ENCODE measurements around the gene DDO. TPM values are rescaled to one million over a fixed set of nuclear protein-coding genes. Genes with fewer than 3 reads are reported as not detected.
A peak's percentile ranks its signal among the peaks of the same experiment; 100 is the strongest.

DDO gene
- total and polyA plus RNA-seq, 8 donors: 0.40 to 4.1 (median 1.2) TPM; not detected in 3

GRCh38 chr6:110357298-110357663 is 58.1 kb downstream of the DDO start:
- Histone ChIP-seq H3K27me3 (peaks cover 0 to 30% (median 20%) of the 10 kb centered on the region in 3 donors), H3K36me3 (no peaks in the 10 kb centered on the region), H3K9me3 (no peaks in the 10 kb centered on the region), H3K4me1 (peaks cover 6 to 50% (median 20%) of the 10 kb centered on the region in 4 donors), H3K27ac (peak overlapping the region; percentile 28 to 92 (median 83)), H3K4me3 (peak overlapping the region; percentile 58 to 63 (median 60))
- TF ChIP-seq CTCF (IDR thresholded peaks at IDR 0.05) (no peak), POLR2A (IDR thresholded peaks at IDR 0.05) (no peak), POLR2AphosphoS5 (IDR thresholded peaks at IDR 0.05) (no peak), EP300 (IDR thresholded peaks at IDR 0.05) (no peak)
- WGBS, 5 donors: 37 to 53% (median 46%) methylated on average over 14 of the region's 14 CpGs
- no peak for DNase-seq
- intact Hi-C loops (cut with DNase I; ENCODE audit: low total_unique reads): no loop called here

GRCh38 chr6:110356778-110357177 is 58.6 kb downstream of the DDO start:
- DNase-seq: no peak
- intact Hi-C loops (cut with DNase I; ENCODE audit: low total_unique reads): no loop called here
- Histone ChIP-seq H3K27me3 (peaks cover 0 to 30% (median 20%) of the 10 kb centered on the region in 3 donors), H3K4me1 (peaks cover 6 to 50% (median 20%) of the 10 kb centered on the region in 4 donors), H3K4me3 (peak overlapping the region; percentile 58 to 63 (median 60)), H3K36me3 (no peaks in the 10 kb centered on the region), H3K27ac (peak overlapping the region in 4 of 5 donors; percentile 78 to 92 (median 84)), H3K9me3 (no peaks in the 10 kb centered on the region)
- 72 to 85% (median 75%) methylated on average over 15 of the region's 15 CpGs for WGBS, 5 donors
- TF ChIP-seq CTCF (IDR thresholded peaks at IDR 0.05): no peak
- TF ChIP-seq EP300 (IDR thresholded peaks at IDR 0.05): no peak
- TF ChIP-seq POLR2AphosphoS5 (IDR thresholded peaks at IDR 0.05): no peak
- TF ChIP-seq POLR2A (IDR thresholded peaks at IDR 0.05): no peak

- peak overlapping the region in 4 of 5 donors; percentile 78 to 92 (median 84) for H3K27ac ChIP-seq
- WGBS, 5 donors: 57 to 81% (median 70%) methylated on average over 2 of the region's 2 CpGs
- peaks cover 0 to 30% (median 20%) of the 10 kb centered on the region in 3 donors for H3K27me3 ChIP-seq
- intact Hi-C loops (cut with DNase I; ENCODE audit: low total_unique reads): no loop called here
- H3K4me3 ChIP-seq: no peak overlapping the region
- H3K36me3 ChIP-seq: no peaks in the 10 kb centered on the region
- TF ChIP-seq POLR2AphosphoS5 (IDR thresholded peaks at IDR 0.05): no peak
- peaks cover 6 to 50% (median 20%) of the 10 kb centered on the region in 4 donors for H3K4me1 ChIP-seq
- H3K9me3 ChIP-seq: no peaks in the 10 kb centered on the region
- DNase-seq: no peak
These were observed 59.6 kb downstream of the DDO start for GRCh38 chr6:110355727-110356126.

- Histone ChIP-seq H3K4me1 (peaks cover 6 to 50% (median 20%) of the 10 kb centered on the region in 4 donors), H3K27ac (peak overlapping the region in 4 of 5 donors; percentile 16 to 92 (median 56)), H3K4me3 (no peak overlapping the region), H3K9me3 (no peaks in the 10 kb centered on the region), H3K27me3 (peaks cover 0 to 30% (median 20%) of the 10 kb centered on the region in 3 donors), H3K36me3 (no peaks in the 10 kb centered on the region)
- intact Hi-C loops (cut with DNase I; ENCODE audit: low total_unique reads): no loop called here
- no peak for TF ChIP-seq CTCF (IDR thresholded peaks at IDR 0.05)
- no peak for TF ChIP-seq EP300 (IDR thresholded peaks at IDR 0.05)
- no peak for TF ChIP-seq POLR2AphosphoS5 (IDR thresholded peaks at IDR 0.05)
- 64 to 84% (median 78%) methylated on average over 2 of the region's 2 CpGs for WGBS, 5 donors
- no peak for DNase-seq
These were observed 60.4 kb downstream of the DDO start for GRCh38 chr6:110355022-110355421.

- Histone ChIP-seq H3K27ac (peak overlapping the region in 4 of 5 donors; percentile 13 to 92 (median 42)), H3K27me3 (peaks cover 0 to 23% (median 20%) of the 10 kb centered on the region in 3 donors)
- TF ChIP-seq POLR2A (IDR thresholded peaks at IDR 0.05): no peak
- no peak for TF ChIP-seq EP300 (IDR thresholded peaks at IDR 0.05)
- TF ChIP-seq POLR2AphosphoS5 (IDR thresholded peaks at IDR 0.05): no peak
- no peak for TF ChIP-seq CTCF (IDR thresholded peaks at IDR 0.05)
These were observed 61.2 kb downstream of the DDO start for GRCh38 chr6:110354153-110354552.

More at GRCh38 chr6:110354153-110354552, 61.2 kb downstream of the DDO start:
- 73 to 94% (median 86%) methylated on average over 2 of the region's 2 CpGs for WGBS, 5 donors
- intact Hi-C loops (cut with DNase I; ENCODE audit: low total_unique reads): no loop called here
- peaks cover 6 to 52% (median 22%) of the 10 kb centered on the region in 4 donors for H3K4me1 ChIP-seq
- H3K4me3 ChIP-seq: no peak overlapping the region
- H3K36me3 ChIP-seq: no peaks in the 10 kb centered on the region
- no peak for DNase-seq
- H3K9me3 ChIP-seq: no peaks in the 10 kb centered on the region
